CD4-positive, alpha-beta T cell (primary cell): ENCODE data around the gene ENDOU. TPM values are rescaled to one million over a fixed set of nuclear protein-coding genes. Genes with fewer than 3 reads are reported as not detected.

Experiments
- ATAC-seq: fragments of 200-7000 bp; cut with Tn5 transposase; one replicate; pipeline ENCODE4 v1.10.0; 2022; ENCODE audit warnings: mild to moderate bottlenecking; ENCODE audit not compliant: poor library complexity
- CTCF ChIA-PET: fragments of 350-600 bp; sonication (Branson Sonifier 250); formaldehyde crosslinking; loops from one replicate; lab custom pipeline; 2021; ENCODE audit warnings: antibody characterized with exemption, inconsistent platforms; lab: Charles Lee
- POLR2A ChIA-PET: fragments of 350-600 bp; sonication (Branson Sonifier 250); formaldehyde crosslinking; loops from one replicate; lab custom pipeline; 2021; ENCODE audit warnings: antibody characterized with exemption, inconsistent platforms; lab: Charles Lee
- DNase-seq, 14 experiments: peaks; one replicate each; pipeline ENCODE4 v3.0.0-alpha.2; 2013 to 2020; ENCODE audit warnings: mixed read lengths in 2 of 14
- H3K27ac ChIP-seq, 2 donors: one replicate each; pipeline versions ENCODE4 v1.5.1 to v1.7.0; 2013; ENCODE audit warnings: low read length in 2 of 2, low read depth in 1 of 2, mild to moderate bottlenecking in 1 of 2
- H3K27me3 ChIP-seq, 2 experiments: 1 replicate in 1 of 2; 2 replicates in 1 of 2; pipeline versions ENCODE4 v1.6.1 to v1.7.0; 2013; ENCODE audit warnings: low read length in 2 of 2, control low read depth in 1 of 2, mild to moderate bottlenecking in 1 of 2, moderate library complexity in 1 of 2; ENCODE audit not compliant: insufficient read depth in 2 of 2, control insufficient read depth in 1 of 2
- H3K36me3 ChIP-seq: one replicate; pipeline ENCODE4 v1.6.1; 2013; ENCODE audit warnings: low read length, control low read depth; ENCODE audit not compliant: insufficient read depth
- H3K4me1 ChIP-seq: one replicate; pipeline ENCODE4 v1.6.1; 2013; ENCODE audit warnings: low read length, control low read depth; ENCODE audit not compliant: insufficient read depth
- H3K4me3 ChIP-seq: one replicate; pipeline ENCODE4 v1.5.1; 2013; ENCODE audit warnings: mild to moderate bottlenecking, low read length, moderate library complexity
- H3K9me3 ChIP-seq, 2 experiments: 1 replicate in 1 of 2; 2 replicates in 1 of 2; pipeline versions ENCODE4 v1.6.1 to v1.7.0; 2013; ENCODE audit warnings: low read length in 2 of 2, mild to moderate bottlenecking in 2 of 2, control low read depth in 1 of 2, moderate library complexity in 1 of 2; ENCODE audit not compliant: control insufficient read depth in 1 of 2, insufficient read depth in 1 of 2
- H3K27ac Mint-ChIP-seq: one replicate; pipeline ENCODE4 v1.8.0; 2020; ENCODE audit warnings: mixed read lengths
- H3K27me3 Mint-ChIP-seq: one replicate; pipeline ENCODE4 v1.8.0; 2021; ENCODE audit warnings: mixed read lengths
- H3K36me3 Mint-ChIP-seq: one replicate; pipeline ENCODE4 v1.8.0; 2021; ENCODE audit warnings: low read depth, mixed read lengths
- H3K4me1 Mint-ChIP-seq: one replicate; pipeline ENCODE4 v1.8.0; 2021; ENCODE audit warnings: low read depth, mixed read lengths
- H3K4me3 Mint-ChIP-seq: one replicate; pipeline ENCODE4 v1.8.0; 2020; ENCODE audit warnings: mild to moderate bottlenecking, mixed read lengths
- H3K9me3 Mint-ChIP-seq: one replicate; pipeline ENCODE4 v1.8.0; 2020; ENCODE audit warnings: mixed read lengths
- intact Hi-C, 2 experiments: fragments of 100-400 bp; cut with DNase I in 1 of 2; cut with micrococcal nuclease in 1 of 2; formaldehyde crosslinking; loops; one replicate each; pipeline versions ENCODE4 v1.15.1 to v1.9.0; 2023 to 2025; cut with DNase I, micrococcal nuclease
- total RNA-seq, 174 experiments: library from RNA in 2 of 174; stranded (reverse) in 2 of 174; gene quantifications; one replicate each; pipeline ENCODE4 v1.2.3 and lab custom pipeline; 2021 to 2026
- TF ChIP-seq, protein P1 (sequence below): fragments of 200-600 bp; IDR thresholded peaks from one replicate; pipeline ENCODE4 v1.8.0; 2022; ENCODE audit warnings: antibody characterized with exemption, mild to moderate bottlenecking

The ENDOU gene
- total RNA-seq, 2 experiments from 2014 or later: not detected

DNA sequence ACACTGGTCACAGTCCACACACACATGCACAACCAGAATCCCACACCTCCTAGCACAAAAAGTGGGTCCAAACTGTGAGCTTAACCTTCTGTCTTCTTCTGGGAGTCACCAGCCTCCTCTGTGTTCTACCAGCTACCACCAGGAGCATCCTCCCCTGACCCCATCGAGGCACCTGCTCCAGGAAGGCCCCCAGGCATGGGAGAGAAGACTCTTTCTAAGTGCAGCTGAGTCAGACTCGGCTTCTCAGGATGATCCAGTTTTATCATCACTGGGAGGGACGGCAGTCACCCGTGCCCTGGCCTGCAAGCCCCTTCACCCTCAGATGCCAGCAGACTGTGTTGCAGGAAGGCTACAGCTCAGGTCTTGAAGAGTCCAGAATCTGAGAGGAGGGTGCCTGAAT, 7.9 kb upstream of the ENDOU start:
- Histone ChIP-seq H3K36me3 (no peaks in the 10 kb centered on the region), H3K4me1 (peaks cover 7% of the 10 kb centered on the region), H3K27ac (no peak overlapping the region), H3K9me3 (no peaks in the 10 kb centered on the region), H3K27me3 (no peaks in the 10 kb centered on the region), H3K4me3 (no peak overlapping the region)
- ATAC-seq (no peak), DNase-seq (no peak)
- intact Hi-C loops: no loop called here
- ChIA-PET POLR2A (no interaction called here), CTCF (no interaction called here)
- Mint-ChIP-seq H3K9me3 (no peaks in the 10 kb centered on the region), H3K27me3 (no peaks in the 10 kb centered on the region), H3K27ac (no peak overlapping the region), H3K36me3 (no peaks in the 10 kb centered on the region), H3K4me1 (no peaks in the 10 kb centered on the region), H3K4me3 (no peak overlapping the region)
- TF ChIP-seq, protein P1, sequence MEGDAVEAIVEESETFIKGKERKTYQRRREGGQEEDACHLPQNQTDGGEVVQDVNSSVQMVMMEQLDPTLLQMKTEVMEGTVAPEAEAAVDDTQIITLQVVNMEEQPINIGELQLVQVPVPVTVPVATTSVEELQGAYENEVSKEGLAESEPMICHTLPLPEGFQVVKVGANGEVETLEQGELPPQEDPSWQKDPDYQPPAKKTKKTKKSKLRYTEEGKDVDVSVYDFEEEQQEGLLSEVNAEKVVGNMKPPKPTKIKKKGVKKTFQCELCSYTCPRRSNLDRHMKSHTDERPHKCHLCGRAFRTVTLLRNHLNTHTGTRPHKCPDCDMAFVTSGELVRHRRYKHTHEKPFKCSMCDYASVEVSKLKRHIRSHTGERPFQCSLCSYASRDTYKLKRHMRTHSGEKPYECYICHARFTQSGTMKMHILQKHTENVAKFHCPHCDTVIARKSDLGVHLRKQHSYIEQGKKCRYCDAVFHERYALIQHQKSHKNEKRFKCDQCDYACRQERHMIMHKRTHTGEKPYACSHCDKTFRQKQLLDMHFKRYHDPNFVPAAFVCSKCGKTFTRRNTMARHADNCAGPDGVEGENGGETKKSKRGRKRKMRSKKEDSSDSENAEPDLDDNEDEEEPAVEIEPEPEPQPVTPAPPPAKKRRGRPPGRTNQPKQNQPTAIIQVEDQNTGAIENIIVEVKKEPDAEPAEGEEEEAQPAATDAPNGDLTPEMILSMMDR: no peak

DNA sequence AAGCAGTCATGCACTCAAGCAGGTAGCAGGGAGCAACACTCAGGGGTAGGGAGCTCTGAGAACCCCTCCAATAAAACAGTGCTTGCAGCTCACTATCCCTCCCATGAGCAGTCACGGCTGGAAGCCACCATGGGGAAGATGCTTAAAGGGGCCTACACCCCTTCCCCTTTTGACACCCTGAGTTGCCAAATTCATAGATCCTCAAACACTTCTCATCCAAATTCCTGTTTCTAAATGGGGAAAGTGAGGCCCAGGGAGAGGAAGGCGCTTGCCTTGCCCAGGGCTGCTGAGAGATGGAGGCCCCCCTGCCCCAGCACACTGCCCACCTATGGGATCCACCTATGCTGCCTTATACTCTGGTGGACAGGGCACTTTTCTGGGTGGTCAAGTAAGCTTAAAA, 7.2 kb upstream of the ENDOU start:
- no peaks in the 10 kb centered on the region for H3K4me1 Mint-ChIP-seq
- intact Hi-C loops: no loop called here
- H3K36me3 Mint-ChIP-seq: no peaks in the 10 kb centered on the region
- TF ChIP-seq, protein P1: no peak
- H3K4me3 ChIP-seq: no peak overlapping the region
- POLR2A ChIA-PET: no interaction called here
- H3K36me3 ChIP-seq: no peaks in the 10 kb centered on the region
- no peaks in the 10 kb centered on the region for H3K27me3 Mint-ChIP-seq
- CTCF ChIA-PET: no interaction called here
- H3K9me3 Mint-ChIP-seq: no peaks in the 10 kb centered on the region
- H3K27ac Mint-ChIP-seq: no peak overlapping the region
- no peak overlapping the region for H3K27ac ChIP-seq
- no peak for DNase-seq
- peaks cover 7% of the 10 kb centered on the region for H3K4me1 ChIP-seq
- H3K9me3 ChIP-seq: no peaks in the 10 kb centered on the region
- no peaks in the 10 kb centered on the region for H3K27me3 ChIP-seq
- H3K4me3 Mint-ChIP-seq: no peak overlapping the region
- no peak for ATAC-seq

DNA sequence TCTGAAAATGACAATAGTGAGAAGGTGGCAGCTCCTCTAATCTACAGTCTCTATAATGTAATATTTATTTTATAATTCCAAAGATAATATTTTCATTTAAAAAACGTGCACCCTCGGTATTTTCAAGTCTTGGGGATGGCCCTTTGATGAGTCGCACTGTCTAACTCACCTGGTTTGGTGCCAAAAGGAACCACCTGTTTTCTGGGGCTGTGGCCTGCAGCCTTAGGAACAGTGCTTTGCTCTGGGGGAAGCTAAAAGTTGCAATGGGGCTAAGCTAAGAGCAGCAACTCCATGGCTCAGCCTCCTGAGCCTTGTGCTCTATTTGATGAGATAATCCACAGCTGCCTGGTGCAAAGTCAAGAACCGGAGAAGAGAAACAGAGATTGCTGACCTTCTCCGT, 6.4 kb upstream of the ENDOU start:
- no peaks in the 10 kb centered on the region for H3K27me3 Mint-ChIP-seq
- POLR2A ChIA-PET: no interaction called here

More for the DNA sequence above, 6.4 kb upstream of the ENDOU start:
- intact Hi-C loops: no loop called here
- no peaks in the 10 kb centered on the region for H3K27me3 ChIP-seq
- H3K4me1 ChIP-seq: peaks cover 7% of the 10 kb centered on the region
- CTCF ChIA-PET: no interaction called here
- H3K9me3 ChIP-seq: no peaks in the 10 kb centered on the region
- Mint-ChIP-seq H3K4me3 (no peak overlapping the region), H3K9me3 (no peaks in the 10 kb centered on the region), H3K36me3 (no peaks in the 10 kb centered on the region), H3K4me1 (no peaks in the 10 kb centered on the region), H3K27ac (no peak overlapping the region)
- ATAC-seq: no peak
- no peak overlapping the region for H3K4me3 ChIP-seq
- DNase-seq: no peak
- H3K27ac ChIP-seq: no peak overlapping the region
- H3K36me3 ChIP-seq: no peaks in the 10 kb centered on the region
- TF ChIP-seq, protein P1: no peak
